K562 (cell line): ENCODE results near the gene MACF1. TPM values are rescaled to one million over a fixed set of nuclear protein-coding genes. Genes with fewer than 3 reads are reported as not detected.
A peak's percentile ranks its signal among the peaks of the same experiment; 100 is the strongest.

Experiments used
- ATAC-seq: fragments of 200-7000 bp; cut with Tn5 transposase; 3 replicates; pipeline ENCODE4 v1.9.1; 2020; ENCODE audit warnings: moderate library complexity
- BruUV-seq: library from RNA; stranded (reverse); fragments of 400-500 nt; replicated peaks from 2 replicates; lab custom pipeline; 2021; lab: Mats Ljungman, UMichigan
- CTCF ChIA-PET: fragments of 300-600 bp; formaldehyde crosslinking; extraction: SDS; loops from one replicate; lab custom pipeline; 2021; ENCODE audit warnings: low intra/inter-chr PET ratio; lab: Yijun Ruan, JAX
- POLR2A ChIA-PET: fragments of 300-600, 350-650 bp; sonication (Branson Sonifier 250); formaldehyde crosslinking; extraction: SDS; loops from one replicate; lab custom pipeline; 2021; ENCODE audit warnings: antibody characterized with exemption, inconsistent platforms; lab: Yijun Ruan, JAX
- DNase-seq, 4 experiments: peaks; one replicate each; pipeline versions ENCODE4 v3.0.0 to v3.0.0-alpha.2; 2011 to 2018; ENCODE audit warnings: low spot score in 3 of 4, mixed read lengths in 3 of 4; ENCODE audit errors: extremely low read depth in 1 of 4
- FAIRE-seq: peaks from 2 replicates; lab custom pipeline; 2011; peaks lifted over from hg19 to GRCh38; lab: Jason Lieb, UNC
- H2AFZ ChIP-seq: 2 replicates; pipeline ENCODE4 v1.6.0; 2011; ENCODE audit warnings: low read depth, low read length, control low read depth, inconsistent platforms
- H3K27ac ChIP-seq: fragments of 200-600 bp; 3 replicates; pipeline ENCODE4 v1.8.0; 2011; ENCODE audit warnings: low read depth, mild to moderate bottlenecking, control low read depth, inconsistent platforms, low read length, moderate library complexity, mixed read lengths; ENCODE audit errors: extremely low read depth
- H3K27me3 ChIP-seq, 2 experiments: fragments of 300-600 bp in 1 of 2; 2 replicates in 1 of 2; 3 replicates in 1 of 2; pipeline versions ENCODE4 v1.6.0 to v1.8.0; 2011; ENCODE audit warnings: inconsistent platforms in 2 of 2, low read length in 2 of 2, mild to moderate bottlenecking in 1 of 2, mixed read lengths in 1 of 2, moderate library complexity in 1 of 2; ENCODE audit not compliant: control insufficient read depth in 2 of 2, insufficient read depth in 2 of 2
- H3K36me3 ChIP-seq: fragments of 300-600 bp; 3 replicates; pipeline ENCODE4 v1.8.0; 2011; ENCODE audit warnings: mild to moderate bottlenecking, low read length, inconsistent platforms; ENCODE audit not compliant: control insufficient read depth, insufficient read depth
- H3K4me1 ChIP-seq, 2 experiments: fragments of 200-600 bp in 1 of 2; replicated peaks in 1 of 2; 2 replicates in 1 of 2; 3 replicates in 1 of 2; pipeline versions ENCODE4 v1.5.1 to v1.8.0; 2011; ENCODE audit warnings: inconsistent platforms in 2 of 2, low read length in 2 of 2, mild to moderate bottlenecking in 1 of 2, mixed read lengths in 1 of 2, moderate library complexity in 1 of 2; ENCODE audit not compliant: control insufficient read depth in 2 of 2, insufficient read depth in 2 of 2
- H3K4me2 ChIP-seq: 2 replicates; pipeline ENCODE4 v1.6.1; 2011; ENCODE audit warnings: low read length, control low read depth, inconsistent platforms, mixed read lengths; ENCODE audit not compliant: insufficient read depth
- H3K4me3 ChIP-seq: fragments of 200-600 bp; sonication (generic), shearing (Covaris generic); 2 replicates; pipeline ENCODE4 v1.5.1; 2016; ENCODE audit warnings: control low read depth, inconsistent platforms
- H3K79me2 ChIP-seq: fragments of 200-600 bp; 3 replicates; pipeline ENCODE4 v1.8.0; 2011; ENCODE audit warnings: low read length, inconsistent platforms; ENCODE audit not compliant: control insufficient read depth, insufficient read depth
- H3K9ac ChIP-seq, 2 experiments: 2 replicates each; pipeline versions ENCODE4 v1.6.0 to v1.6.1; 2011; ENCODE audit warnings: low read depth in 2 of 2, low read length in 2 of 2, control low read depth in 1 of 2, inconsistent platforms in 1 of 2, mild to moderate bottlenecking in 1 of 2, mixed read lengths in 1 of 2; ENCODE audit not compliant: insufficient read depth in 1 of 2
- H3K9me1 ChIP-seq: one replicate; pipeline ENCODE4 v1.6.0; 2011; ENCODE audit warnings: inconsistent platforms, mild to moderate bottlenecking, low read length, moderate library complexity; ENCODE audit not compliant: control insufficient read depth, insufficient read depth
- H3K9me3 ChIP-seq: replicated peaks from 2 replicates; pipeline ENCODE4 v1.5.1; 2011; ENCODE audit warnings: low read depth, low read length, inconsistent platforms; ENCODE audit not compliant: control insufficient read depth, insufficient read depth
- H4K20me1 ChIP-seq: replicated peaks from 2 replicates; pipeline ENCODE4 v1.6.1; 2011; ENCODE audit warnings: low read length, inconsistent platforms, mixed read lengths; ENCODE audit not compliant: control insufficient read depth, insufficient read depth
- BDP1 ChIP-seq: IDR thresholded peaks from 3 replicates; pipeline ENCODE4 v1.6.1; 2011; ENCODE audit not compliant: insufficient read length, insufficient read depth
- FOSL1 ChIP-seq: fragments of 200-800 bp; sonication (Bioruptor generic); conservative IDR thresholded peaks from 2 replicates; pipeline ENCODE4 v1.6.1; 2016; ENCODE audit warnings: missing genetic modification characterization, missing compliant biosample characterization
- KLF16 ChIP-seq: IDR thresholded peaks from 2 replicates; pipeline ENCODE4 v1.6.1; 2016; ENCODE audit warnings: antibody characterized with exemption
- ZNF133 ChIP-seq: fragments of 250-450 bp; sonication (Bioruptor Pico); IDR thresholded peaks from 2 replicates; pipeline ENCODE4 v1.4.0; 2020; ENCODE audit warnings: mild to moderate bottlenecking
- ZNF717 ChIP-seq: fragments of 250-450 bp; sonication (Bioruptor Pico); IDR thresholded peaks from 2 replicates; pipeline ENCODE4 v1.5.0; 2021
- WGBS: fragments of 100-300 bp; shearing (Covaris generic); methylation state at CpG from one replicate; pipeline ENCODE4 v1.1.6; 2016; ENCODE audit warnings: low coverage, mixed read lengths; ENCODE audit not compliant: insufficient coverage; ENCODE audit errors: missing lambda C conversion rate; 5-methylcytosine and 5-hydroxymethylcytosine counted together
- in situ Hi-C: fragments of 300-500 bp; cut with MboI; formaldehyde crosslinking; loops from 4 replicates; pipeline ENCODE4 v1.15.0; 2018; ENCODE audit warnings: inconsistent platforms, mixed read lengths
- intact Hi-C: fragments of 100-400 bp; cut with micrococcal nuclease; formaldehyde crosslinking; loops from 2 replicates; pipeline ENCODE4 v1.14.2; 2022
- polyA plus RNA-seq, 8 experiments: library from polyadenylated mRNA; depleted of rRNA in 4 of 8; stranded (reverse) in 5 of 8; unstranded in 3 of 8; fragments of >200 nt; fragmentation: Nextera tagmentation in 2 of 8; fragmentation: Illumina TruSeq in 1 of 8; extraction: Ambion mirVana in 2 of 8; extraction: Trizol in 1 of 8; gene quantifications; 2 replicates each; pipeline versions ENCODE4 v1.2.1 to v1.2.3, GENCODE V29; 2011 to 2014; ENCODE audit warnings: inconsistent platforms in 1 of 8, missing spikeins in 1 of 8
- total RNA-seq, 7 experiments: library from RNA; depleted of rRNA in 6 of 7; stranded (reverse); fragments of >200 nt in 6 of 7; fragmentation: Illumina TruSeq in 2 of 7; extraction: Trizol in 2 of 7; gene quantifications; 2 replicates each; pipeline versions ENCODE4 v1.2.1 to v1.2.3, GENCODE V29; 2011 to 2021; ENCODE audit warnings: low replicate concordance in 1 of 7
- TF ChIP-seq, protein P1 (sequence below): sonication (generic); formaldehyde crosslinking; IDR thresholded peaks from 2 replicates; pipeline ENCODE4 v1.9.0; 2022; ENCODE audit warnings: mild to moderate bottlenecking, missing genetic modification reagents

Gene MACF1
- total and polyA plus RNA-seq, 9 of the 15 experiments (the other 6 are each of a cell fraction or from before 2014, with no cell fraction given), result 13.2 to 232 (median 112) TPM

DNA sequence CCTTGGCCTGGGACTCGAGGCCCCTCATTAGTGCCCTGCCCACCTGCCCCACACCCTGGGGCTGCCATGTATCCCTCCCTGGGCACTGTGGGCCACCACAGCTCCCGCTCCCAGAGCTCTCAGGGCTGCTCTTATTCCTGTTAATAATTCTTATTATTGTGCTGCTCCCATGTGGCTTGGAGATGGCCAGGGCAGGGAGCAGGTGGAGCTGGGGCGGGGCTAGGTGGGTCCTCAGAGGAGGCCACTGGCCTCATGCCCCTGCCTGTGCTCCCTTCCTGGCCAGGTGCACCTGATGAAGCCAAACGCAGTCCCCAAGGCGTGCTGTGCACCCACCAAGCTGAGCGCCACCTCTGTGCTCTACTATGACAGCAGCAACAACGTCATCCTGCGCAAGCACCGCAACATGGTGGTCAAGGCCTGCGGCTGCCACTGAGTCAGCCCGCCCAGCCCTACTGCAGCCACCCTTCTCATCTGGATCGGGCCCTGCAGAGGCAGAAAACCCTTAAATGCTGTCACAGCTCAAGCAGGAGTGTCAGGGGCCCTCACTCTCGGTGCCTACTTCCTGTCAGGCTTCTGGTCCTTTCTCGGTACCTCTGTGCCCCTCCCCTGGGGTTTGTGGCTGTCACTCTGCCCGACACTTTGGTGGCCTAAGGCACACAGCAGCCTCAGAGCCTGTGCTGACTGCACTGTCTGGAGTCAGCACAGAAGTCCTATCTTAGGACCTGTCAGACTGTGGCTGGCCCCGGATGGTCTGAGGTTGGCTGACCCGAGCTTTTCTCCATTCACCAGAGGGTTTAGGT, 321.1 kb downstream of the MACF1 start:
- Histone ChIP-seq H3K79me2 (no peaks in the 10 kb centered on the region), H2AFZ (no peak overlapping the region), H4K20me1 (no peaks in the 10 kb centered on the region), H3K4me3 (no peak overlapping the region), H3K4me2 (no peak overlapping the region), H3K27ac (no peak overlapping the region), H3K9ac (peak overlapping the region in 1 of 2 experiments; percentile 32; a peak in 2 of 4 replicates), H3K9me1 (peaks cover 4% of the 10 kb centered on the region)
- POLR2A ChIA-PET, result interaction anchor here (0.6 to 1.0 kb wide), 3 partner anchors 39 to 578 kb away, joined by 3 to 4 read pairs (median 3); no protein-coding TSS in a partner anchor
- peak; percentile 27; the same call in 2 of the 3 replicates for ATAC-seq
- 59% methylated on average over 15 of the region's 17 CpGs for WGBS
- TF ChIP-seq, protein P1, sequence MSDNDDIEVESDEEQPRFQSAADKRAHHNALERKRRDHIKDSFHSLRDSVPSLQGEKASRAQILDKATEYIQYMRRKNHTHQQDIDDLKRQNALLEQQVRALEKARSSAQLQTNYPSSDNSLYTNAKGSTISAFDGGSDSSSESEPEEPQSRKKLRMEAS (CRISPR knock-in tag), result 0 out of 2 replicates have a peak, but pooled peaks have one; percentile 32
- TF ChIP-seq BDP1 (no peak), FOSL1 (no peak), ZNF133 (CRISPR knock-in tag) (no peak), ZNF717 (CRISPR knock-in tag) (no peak), KLF16 (no peak)
- TF ChIP-seq, all 486 proteins: peak for 1
- DNase-seq (peak in 1 of 4 experiments; percentile 6), FAIRE-seq (no peak)
- H3K4me1 ChIP-seq, result peaks cover 0 to 26% of the 10 kb centered on the region in 2 experiments; a peak in 3 of 5 replicates
- CTCF ChIA-PET, result no interaction called here
- H3K9me3 ChIP-seq, result no peaks in the 10 kb centered on the region
- no peaks in the 10 kb centered on the region for H3K27me3 ChIP-seq
- BruUV-seq, result no TSS peak
- intact Hi-C loops (no loop called here), in situ Hi-C loops (no loop called here)
- H3K36me3 ChIP-seq, result no peaks in the 10 kb centered on the region; the same call in 2 of the 3 replicates
